Measurements from ENCODE around the gene PTPRN2.

- TF ChIP-seq POLR2AphosphoS5 (IDR thresholded peaks at IDR 0.05) = no peak
- no peak for TF ChIP-seq CTCF (IDR thresholded peaks at IDR 0.05)
Measured at GRCh38 chr7:158357106-158357897, 230.3 kb downstream of the PTPRN2 start.
